ENCODE measurements around the gene LRGUK.

GRCh38 chr7:134189559-134189958, 62.4 kb downstream of the LRGUK start:
- TF ChIP-seq, protein P1, sequence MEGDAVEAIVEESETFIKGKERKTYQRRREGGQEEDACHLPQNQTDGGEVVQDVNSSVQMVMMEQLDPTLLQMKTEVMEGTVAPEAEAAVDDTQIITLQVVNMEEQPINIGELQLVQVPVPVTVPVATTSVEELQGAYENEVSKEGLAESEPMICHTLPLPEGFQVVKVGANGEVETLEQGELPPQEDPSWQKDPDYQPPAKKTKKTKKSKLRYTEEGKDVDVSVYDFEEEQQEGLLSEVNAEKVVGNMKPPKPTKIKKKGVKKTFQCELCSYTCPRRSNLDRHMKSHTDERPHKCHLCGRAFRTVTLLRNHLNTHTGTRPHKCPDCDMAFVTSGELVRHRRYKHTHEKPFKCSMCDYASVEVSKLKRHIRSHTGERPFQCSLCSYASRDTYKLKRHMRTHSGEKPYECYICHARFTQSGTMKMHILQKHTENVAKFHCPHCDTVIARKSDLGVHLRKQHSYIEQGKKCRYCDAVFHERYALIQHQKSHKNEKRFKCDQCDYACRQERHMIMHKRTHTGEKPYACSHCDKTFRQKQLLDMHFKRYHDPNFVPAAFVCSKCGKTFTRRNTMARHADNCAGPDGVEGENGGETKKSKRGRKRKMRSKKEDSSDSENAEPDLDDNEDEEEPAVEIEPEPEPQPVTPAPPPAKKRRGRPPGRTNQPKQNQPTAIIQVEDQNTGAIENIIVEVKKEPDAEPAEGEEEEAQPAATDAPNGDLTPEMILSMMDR (conservative IDR thresholded peaks at IDR 0.05; ENCODE audit: low read length), result no peak
- no peak for TF ChIP-seq EZH2phosphoT487 (IDR thresholded peaks at IDR 0.05; ENCODE audit: borderline replicate concordance)
